Stimulated activated CD4-positive, alpha-beta T cell treated with anti-CD3 and anti-CD28 coated beads, Interleukin-1b, Interleukin-23, amount 100 ng/mL, for 4 hours (primary cell): ENCODE measurements around the gene SLC44A2.
A peak's percentile ranks its signal among the peaks of the same experiment; 100 is the strongest.

Experiments
- DNase-seq, 2 donors: peaks; one replicate each; pipeline ENCODE4 v3.0.0-alpha.2; 2020; ENCODE audit warnings: low read depth in 2 of 2

Gene SLC44A2

GRCh38 chr19:10615429-10616023, 9.8 kb upstream of the SLC44A2 start:
- DNase-seq: no peak

- DNase-seq: no peak
Observed at GRCh38 chr19:10617409-10618121, 7.8 kb upstream of the SLC44A2 start.

- no peak for DNase-seq
Observed at GRCh38 chr19:10618846-10619245, 6.5 kb upstream of the SLC44A2 start.

- DNase-seq: no peak
Observed at GRCh38 chr19:10620786-10621185, 4.6 kb upstream of the SLC44A2 start.

GRCh38 chr19:10621966-10622365, 3.4 kb upstream of the SLC44A2 start:
- DNase-seq: no peak

- no peak for DNase-seq
Observed at GRCh38 chr19:10624585-10624984, 768 bp upstream of the SLC44A2 start.

- no peak for DNase-seq
Observed at GRCh38 chr19:10625762-10626138, 397 bp downstream of the SLC44A2 start.

- DNase-seq: no peak
Observed at GRCh38 chr19:10631874-10632273, 6.5 kb downstream of the SLC44A2 start.

- DNase-seq: no peak
Observed at GRCh38 chr19:10634430-10634829, 9.1 kb downstream of the SLC44A2 start.

- DNase-seq: no peak
Observed at GRCh38 chr19:10634963-10635362, 9.6 kb downstream of the SLC44A2 start.

- DNase-seq: no peak
Observed at GRCh38 chr19:10636304-10636972, 11.1 kb downstream of the SLC44A2 start.

GRCh38 chr19:10637894-10638293, 12.5 kb downstream of the SLC44A2 start:
- DNase-seq: no peak

- DNase-seq: no peak
Observed at GRCh38 chr19:10639836-10640235, 14.5 kb downstream of the SLC44A2 start.

GRCh38 chr19:10640361-10640760, 15.0 kb downstream of the SLC44A2 start:
- DNase-seq: no peak

- DNase-seq: no peak
Observed at GRCh38 chr19:10641248-10641647, 15.9 kb downstream of the SLC44A2 start.

GRCh38 chr19:10642473-10643171, 17.3 kb downstream of the SLC44A2 start:
- DNase-seq: no peak

GRCh38 chr19:10643172-10643967, 18.0 kb downstream of the SLC44A2 start:
- DNase-seq: no peak

- DNase-seq: no peak
Observed at GRCh38 chr19:10643968-10644259, 18.6 kb downstream of the SLC44A2 start.

GRCh38 chr19:10644260-10645007, 19.1 kb downstream of the SLC44A2 start:
- DNase-seq: peak; percentile 83 to 85

GRCh38 chr19:10646456-10647159, 21.3 kb downstream of the SLC44A2 start:
- DNase-seq: no peak

GRCh38 chr19:10648360-10648759, 23.0 kb downstream of the SLC44A2 start:
- DNase-seq: no peak
